ENCODE results near the gene FAM89A.
"Not testable (repeated sequence)": the region's sequence is repeated elsewhere in the genome, so short reads cannot be mapped to it uniquely, and the experiment has no call there.

FAM89A gene

DNA sequence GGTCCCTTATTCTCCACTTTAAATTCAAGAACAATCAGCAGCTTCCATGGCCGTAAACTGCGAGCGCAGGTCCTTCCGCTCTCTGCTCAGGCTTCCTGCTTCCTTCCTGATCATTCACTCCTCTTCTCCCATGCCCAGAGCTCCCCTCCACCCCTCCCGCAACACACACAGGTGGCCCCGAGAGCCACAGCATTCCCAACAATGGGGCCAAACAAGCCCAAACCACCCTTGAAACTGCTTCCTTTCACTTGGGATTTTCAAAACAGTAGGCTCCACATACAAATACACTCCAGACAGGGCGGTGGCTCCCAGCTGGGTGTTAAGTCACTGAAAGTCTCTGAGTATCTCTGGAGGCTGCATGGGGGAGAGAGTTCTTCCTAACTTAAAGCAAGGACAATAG is 11.4 kb downstream of the FAM89A start:
- FAIRE-seq (no peak), DNase-seq (ENCODE audit: insufficient read length, low spot score) (no peak)
- no peak for TF ChIP-seq CTCF (IDR thresholded peaks at IDR 0.05; ENCODE audit: insufficient read depth, missing control alignments)

- TF ChIP-seq CTCF (IDR thresholded peaks at IDR 0.05; ENCODE audit: insufficient read depth, missing control alignments), result no peak
- no peak for DNase-seq (ENCODE audit: insufficient read length, low spot score)
- no peak for FAIRE-seq
These were observed 12.1 kb downstream of the FAM89A start for GRCh38 chr1:231027971-231028370.

DNA sequence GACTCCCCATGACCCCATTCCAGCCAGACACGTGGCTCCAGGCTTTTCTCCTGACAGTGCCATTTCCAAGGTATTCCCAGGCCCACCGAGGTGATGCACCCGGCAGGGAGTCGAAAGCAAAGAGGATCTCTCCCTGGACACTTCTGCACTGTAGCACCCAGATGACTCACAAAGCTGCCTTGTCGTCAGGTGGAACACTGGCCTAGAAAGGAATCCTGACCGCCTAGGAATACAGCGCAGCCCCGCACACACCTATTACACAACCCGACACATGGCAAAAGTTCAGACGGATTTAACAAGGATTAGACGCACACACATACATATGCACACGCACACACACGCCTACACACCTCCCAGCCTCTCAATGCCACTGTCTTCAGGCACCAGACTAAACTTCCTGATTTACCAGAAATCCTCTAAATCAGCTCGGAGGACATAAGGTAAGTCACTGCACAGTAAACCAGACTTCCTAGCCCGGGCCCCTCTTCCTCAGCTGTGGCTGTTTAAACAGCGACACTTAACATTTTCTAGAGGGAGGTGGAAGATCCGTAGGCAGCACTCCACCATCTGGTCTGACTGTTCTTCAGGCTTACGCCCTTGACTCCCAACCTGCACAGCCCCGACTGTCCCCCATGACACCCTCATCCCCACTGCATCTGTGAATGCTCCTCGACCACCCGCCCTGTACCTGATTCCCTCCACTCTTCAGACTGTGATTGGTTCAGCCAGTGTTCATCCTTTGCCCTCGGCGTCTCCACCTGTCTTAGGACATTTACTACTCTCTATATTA is 12.7 kb downstream of the FAM89A start:
- FAIRE-seq (no peak), DNase-seq (ENCODE audit: insufficient read length, low spot score) (no peak)
- TF ChIP-seq CTCF (IDR thresholded peaks at IDR 0.05; ENCODE audit: insufficient read depth, missing control alignments), result no peak

GRCh38 chr1:231026576-231026975 is 13.5 kb downstream of the FAM89A start:
- DNase-seq (ENCODE audit: insufficient read length, low spot score) (no peak), FAIRE-seq (no peak)
- no peak for TF ChIP-seq CTCF (IDR thresholded peaks at IDR 0.05; ENCODE audit: insufficient read depth, missing control alignments)

DNA sequence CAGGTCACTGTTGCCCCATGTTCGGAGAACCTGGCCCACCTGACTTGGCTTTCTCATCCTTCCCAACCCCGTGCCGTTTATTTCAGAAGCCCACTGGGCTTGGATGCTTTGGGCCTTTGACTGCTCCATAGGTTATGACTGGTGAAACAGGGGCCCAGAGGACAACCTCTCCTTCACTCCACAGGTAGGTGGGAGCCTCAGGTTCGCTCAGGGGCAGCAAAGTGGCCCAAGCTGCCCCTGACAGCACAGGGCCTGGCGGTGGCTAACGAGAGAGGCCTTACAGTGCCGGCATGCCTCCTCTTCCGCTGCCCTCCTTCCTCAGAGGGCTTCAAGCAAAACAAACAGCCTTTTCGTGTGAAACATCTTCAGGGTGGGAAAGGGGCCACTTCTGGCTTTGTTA is 16.9 kb downstream of the FAM89A start:
- no peak for TF ChIP-seq CTCF (IDR thresholded peaks at IDR 0.05; ENCODE audit: insufficient read depth, missing control alignments)
- DNase-seq (ENCODE audit: insufficient read length, low spot score) (no peak), FAIRE-seq (no peak)

- FAIRE-seq, result not testable (repeated sequence)
These were observed 17.5 kb downstream of the FAM89A start for GRCh38 chr1:231022543-231022942.

GRCh38 chr1:231021540-231022031 is 18.5 kb downstream of the FAM89A start:
- FAIRE-seq (no peak), DNase-seq (ENCODE audit: insufficient read length, low spot score) (no peak)
- TF ChIP-seq CTCF (IDR thresholded peaks at IDR 0.05; ENCODE audit: insufficient read depth, missing control alignments), result no peak

More at GRCh38 chr1:231022543-231022942, 17.5 kb downstream of the FAM89A start:
- DNase-seq (ENCODE audit: insufficient read length, low spot score), result not testable (repeated sequence)
